ENCODE data around the gene BLCAP.
"Not testable (repeated sequence)": the region's sequence is repeated elsewhere in the genome, so short reads cannot be mapped to it uniquely, and the experiment has no call there.

Gene BLCAP, protein sequence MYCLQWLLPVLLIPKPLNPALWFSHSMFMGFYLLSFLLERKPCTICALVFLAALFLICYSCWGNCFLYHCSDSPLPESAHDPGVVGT

DNA sequence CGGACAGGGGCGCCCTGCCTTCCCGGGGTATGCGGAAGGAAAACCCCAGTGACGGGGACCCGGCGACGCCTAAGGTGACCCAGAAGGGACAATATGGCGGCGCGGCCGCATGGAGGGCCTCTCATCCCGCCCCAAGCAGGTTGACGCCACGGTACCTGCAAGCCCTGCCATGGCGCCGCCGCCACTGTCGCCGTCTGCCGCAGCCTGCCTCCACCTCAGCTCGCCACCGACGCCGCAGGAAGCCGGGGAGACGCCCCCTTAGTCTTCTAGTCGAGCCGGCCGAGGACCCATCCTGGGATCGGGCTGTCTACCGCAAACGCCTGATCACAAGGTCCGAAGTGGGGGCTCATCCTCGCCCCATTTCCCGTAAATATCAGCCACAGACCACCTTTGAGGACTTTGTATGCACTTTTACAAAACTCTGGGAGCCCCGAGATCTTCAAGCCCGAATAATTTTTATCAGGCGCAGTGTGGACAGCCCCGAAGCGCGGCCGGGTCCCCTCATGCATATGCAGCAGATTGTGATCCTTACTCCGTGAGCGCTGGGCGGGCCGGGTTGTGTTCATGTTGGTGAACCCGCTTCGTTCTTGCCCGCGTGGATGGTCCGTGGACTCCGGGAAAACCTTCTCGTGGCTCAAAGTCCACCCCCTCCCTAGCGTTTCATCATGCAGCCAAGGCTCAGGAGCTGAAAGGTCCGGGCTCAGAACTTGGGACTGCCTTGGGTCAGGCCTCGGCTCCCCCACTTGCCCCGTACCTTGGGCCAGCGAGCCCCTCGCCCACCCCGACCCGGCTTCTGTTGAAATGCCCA lies at the start of gene BLCAP:
Gene BLCAP (minus strand): TSS at position 239 of the 808 bp plus-strand sequence. CDS start 8,702 bp downstream, outside the sequence.
- DNase-seq: peak; percentile 71

DNA sequence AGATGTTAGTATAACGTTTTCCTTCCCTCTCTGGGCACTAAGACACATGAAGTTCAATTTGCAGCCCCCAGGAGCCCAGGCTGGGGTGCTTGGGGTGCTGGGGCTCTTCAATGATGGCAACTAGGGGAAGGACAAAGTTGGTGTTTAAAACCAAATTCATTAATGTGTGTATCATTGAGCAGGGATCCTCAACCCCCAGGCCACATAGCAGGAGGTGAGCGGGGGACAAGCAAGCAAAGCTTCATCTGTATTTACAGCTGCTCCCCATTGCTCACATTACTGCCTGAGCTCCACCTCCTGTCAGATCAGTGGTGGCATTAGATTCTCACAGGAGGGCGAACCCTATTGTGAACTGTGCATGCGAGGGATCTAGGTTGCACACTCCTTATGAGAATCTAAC lies 49.8 kb upstream of the BLCAP start:
- DNase-seq: not testable (repeated sequence)

DNA sequence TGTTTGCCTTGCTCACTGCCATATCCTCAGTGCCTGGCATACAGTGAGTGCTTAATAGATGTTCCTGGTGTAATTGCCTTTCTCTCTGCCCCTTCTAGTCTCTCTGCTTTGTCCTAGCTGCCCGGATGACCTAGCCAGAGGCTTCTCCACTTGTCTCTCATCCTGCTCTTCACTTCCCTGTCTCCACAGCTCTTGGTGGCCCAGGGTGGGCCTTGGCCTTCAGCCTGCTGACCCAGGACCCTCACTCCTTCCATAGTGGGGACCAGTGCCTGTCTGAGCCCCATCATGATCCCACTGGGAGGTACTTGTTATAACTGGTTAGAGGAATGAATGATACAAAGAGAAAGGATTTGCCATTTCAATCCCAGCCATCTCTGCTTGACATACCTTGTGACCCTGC lies 49.2 kb upstream of the BLCAP start:
- DNase-seq: no peak

DNA sequence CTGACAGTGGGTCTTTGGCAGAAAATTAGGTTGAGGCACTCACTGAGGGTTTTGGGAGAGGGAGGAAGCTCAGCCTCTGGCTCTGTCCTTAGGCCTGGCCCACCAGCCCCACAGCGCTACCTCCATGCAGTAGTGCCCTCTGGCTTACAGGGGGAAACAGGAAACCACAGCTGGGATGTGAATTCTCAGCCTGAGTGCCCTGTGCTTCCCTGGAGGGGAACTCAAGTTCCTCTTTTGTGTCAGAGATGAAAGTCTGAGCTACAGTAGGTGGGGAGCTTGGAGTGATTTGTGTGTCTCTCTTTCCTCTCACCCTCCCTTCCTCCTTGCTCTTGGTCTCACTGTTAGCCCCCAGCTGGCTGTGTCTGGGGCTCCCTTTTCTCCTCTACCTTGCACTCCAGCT lies 48.2 kb upstream of the BLCAP start:
- no peak for DNase-seq

DNA sequence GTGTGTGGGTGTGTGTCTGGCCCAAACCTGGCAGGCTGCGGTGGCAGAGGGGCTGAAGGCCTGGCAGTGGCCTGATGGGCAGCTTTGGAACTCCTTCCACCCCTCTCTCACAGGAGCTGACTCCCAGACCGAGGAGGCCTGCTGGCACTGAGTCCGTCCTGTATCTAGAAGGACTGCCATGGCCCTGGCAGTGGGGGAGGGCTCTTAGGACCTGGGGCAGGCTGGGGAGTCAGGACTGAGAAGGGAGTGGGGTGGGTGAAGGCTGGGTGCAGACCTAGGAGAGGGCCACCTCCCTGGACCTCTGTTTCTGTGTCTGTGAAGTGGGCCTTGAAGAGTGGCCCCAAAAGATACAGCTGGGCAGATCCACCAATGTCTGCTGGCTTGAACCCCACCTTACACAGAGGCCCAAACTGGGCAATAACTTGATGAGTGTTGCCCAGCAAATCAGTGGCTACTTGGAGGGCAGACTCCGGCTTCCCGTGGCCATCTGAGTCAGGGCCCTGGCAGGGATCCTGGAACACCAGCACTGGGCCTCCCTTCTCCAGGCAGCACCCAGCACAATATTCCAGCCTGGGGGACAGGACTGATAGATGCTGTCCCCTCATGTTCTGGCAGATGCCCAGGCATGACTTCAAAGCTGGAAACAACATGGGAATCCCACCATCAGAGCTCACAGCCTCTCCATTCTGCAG lies 46.7 kb upstream of the BLCAP start:
- no peak for DNase-seq

DNA sequence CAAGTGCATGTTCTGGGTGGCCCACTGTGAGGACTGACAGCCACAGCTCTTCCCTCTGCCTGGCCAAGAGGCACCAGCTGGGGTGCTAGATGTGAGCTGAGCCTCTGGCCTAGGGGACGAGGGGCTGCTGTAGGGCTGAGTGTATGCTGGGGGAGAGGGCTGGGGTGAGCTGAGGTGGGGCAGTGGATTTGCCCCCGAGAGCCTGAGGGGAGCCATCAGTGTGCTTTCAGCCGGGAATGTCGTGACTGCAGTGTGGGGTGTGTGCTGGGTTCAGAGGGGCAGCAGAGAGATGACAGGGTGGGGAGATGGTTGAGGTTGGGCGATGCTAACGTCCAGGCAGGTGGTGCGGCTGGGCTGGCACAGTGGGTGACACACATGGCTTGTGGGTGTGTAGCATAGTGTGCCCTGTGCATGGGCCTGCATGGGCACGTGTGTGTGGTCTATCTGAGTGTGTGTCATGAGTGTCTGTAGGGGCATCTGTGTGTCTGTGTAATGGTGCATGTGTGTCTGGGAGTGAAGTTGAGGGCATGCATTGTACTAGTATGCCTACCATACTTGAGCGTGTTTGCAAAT lies 46.0 kb upstream of the BLCAP start:
- no peak for DNase-seq

DNA sequence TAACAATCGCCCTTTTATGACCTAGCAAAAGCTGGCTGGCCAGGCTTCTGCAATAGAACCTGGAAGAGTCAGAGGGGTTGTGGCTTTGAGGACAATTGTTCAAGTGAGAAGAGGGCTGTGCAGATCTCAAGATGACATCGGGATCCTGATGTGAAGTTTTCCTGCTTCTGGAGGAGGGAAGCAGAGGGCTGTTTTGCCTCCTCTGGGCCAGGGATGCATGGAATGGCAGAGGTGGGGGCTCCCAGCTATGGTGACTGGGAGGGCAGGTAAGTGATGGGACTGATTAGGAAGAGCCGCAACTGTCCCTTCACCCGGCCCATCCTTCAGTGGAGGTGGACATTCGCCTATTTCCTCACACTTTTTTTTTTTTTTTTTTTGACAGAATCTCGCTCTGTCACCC lies 43.4 kb upstream of the BLCAP start:
- no peak for DNase-seq

DNA sequence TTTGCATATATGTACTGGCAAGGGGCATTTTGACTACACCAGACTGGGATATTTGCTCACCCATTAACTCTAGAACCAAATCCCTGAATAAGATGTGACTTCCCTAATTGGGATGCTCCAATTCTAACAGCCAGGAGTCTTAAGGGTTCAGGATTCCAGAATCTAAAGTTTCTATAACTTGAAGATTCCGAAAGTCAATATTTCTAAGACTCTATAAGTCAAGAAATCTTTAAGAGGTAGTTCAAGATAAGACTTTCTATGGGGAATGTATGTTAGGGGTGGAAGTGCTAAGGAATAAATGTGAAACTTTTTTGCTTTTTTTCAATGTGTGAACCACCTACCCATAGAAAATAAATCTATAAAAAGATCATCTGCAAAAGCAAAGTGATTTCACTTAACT lies 42.7 kb upstream of the BLCAP start:
- no peak for DNase-seq

DNA sequence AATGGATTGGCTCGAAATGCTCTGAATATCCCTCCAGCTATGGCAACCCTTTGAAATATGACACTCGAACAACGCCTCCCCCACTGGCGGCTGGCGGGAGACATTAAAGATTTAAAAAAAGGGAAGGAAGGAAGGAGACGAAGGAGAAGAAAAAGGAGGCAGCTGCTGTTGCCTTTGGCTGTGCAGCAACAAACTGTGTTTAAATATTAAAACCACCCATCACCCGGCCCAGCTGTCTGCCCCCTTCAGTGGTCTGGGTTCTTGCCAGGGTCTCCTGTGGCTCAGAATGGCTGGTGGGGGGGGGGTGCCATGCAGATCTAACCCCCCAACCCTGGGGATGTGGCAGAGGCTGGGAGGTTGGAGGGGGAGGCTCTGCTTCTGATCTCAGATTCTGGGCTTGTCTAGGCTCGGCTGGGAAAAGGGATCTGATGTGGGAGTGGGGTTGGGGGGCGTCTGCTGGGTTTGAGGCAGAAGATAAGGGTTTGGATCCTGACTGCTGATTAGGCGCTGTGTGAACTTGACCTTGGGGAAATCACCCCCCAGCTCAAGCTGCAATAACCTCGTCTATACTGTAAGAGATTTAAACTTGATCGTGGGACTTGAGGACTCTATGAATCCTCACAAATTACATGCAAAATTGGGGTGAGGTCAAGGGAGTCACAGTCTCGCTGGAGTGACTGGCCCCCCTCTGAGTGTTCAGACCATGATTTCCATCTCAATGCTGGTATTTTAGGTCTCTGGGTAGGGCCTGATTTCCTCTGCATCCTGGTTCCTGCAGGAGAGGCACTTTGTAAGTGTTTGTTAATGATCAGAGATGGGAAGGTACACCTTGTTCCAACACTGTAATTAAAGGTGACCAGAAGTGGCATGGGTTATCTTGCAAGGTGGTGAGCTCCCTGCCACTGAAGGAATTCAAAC lies 40.3 kb upstream of the BLCAP start:
- peak; percentile 84 for DNase-seq

DNA sequence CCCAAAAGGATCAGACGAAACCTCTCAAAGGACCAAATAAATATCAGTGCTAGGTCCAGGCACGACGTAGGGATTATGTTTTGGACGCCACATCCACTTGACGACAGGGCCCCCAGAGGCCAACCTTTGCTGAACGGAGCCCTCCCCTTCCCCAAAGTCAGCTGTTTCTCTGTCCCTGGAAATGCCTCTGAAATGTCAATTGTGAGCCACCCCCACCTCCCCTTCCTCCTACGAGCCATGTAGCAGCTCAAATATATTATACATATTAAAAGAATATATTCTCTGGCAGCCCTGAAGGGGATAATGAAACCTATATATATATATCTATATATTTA lies 39.6 kb upstream of the BLCAP start:
- no peak for DNase-seq

DNA sequence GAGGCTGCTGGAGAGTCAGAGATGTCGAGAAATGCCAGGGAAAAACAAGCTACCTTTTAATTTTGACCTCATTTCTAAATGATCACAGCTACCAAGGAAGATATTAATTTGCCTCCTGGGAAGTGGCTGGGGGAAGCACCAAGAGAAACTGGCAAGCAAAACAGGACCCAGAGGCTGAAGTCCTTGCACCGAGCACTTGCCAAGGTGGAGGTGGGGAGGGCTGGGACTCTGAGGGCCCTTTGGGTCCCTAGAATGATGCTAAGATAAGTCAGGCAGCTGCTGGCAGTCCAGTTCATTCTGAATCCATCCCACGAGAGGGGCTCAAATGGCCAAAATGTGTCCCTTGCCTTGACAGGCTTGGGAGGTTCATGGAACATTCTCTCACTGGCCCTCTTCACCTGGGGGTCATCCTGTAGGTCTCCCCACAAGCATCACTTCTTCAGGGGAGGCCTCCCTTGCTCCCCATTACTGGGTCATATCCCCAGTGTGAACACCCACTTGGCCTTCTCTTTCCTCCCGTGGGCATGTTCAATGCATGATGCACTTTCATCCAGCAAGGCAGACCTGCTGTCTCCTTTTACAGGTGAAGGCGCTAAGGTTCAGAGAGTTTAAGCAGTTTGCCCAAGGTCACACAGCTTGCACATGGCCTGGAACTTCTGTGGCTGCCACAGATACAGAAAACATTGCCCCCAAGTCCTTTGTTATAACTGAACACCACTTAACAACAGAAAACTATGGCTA lies 39.1 kb upstream of the BLCAP start:
- DNase-seq: no peak

DNA sequence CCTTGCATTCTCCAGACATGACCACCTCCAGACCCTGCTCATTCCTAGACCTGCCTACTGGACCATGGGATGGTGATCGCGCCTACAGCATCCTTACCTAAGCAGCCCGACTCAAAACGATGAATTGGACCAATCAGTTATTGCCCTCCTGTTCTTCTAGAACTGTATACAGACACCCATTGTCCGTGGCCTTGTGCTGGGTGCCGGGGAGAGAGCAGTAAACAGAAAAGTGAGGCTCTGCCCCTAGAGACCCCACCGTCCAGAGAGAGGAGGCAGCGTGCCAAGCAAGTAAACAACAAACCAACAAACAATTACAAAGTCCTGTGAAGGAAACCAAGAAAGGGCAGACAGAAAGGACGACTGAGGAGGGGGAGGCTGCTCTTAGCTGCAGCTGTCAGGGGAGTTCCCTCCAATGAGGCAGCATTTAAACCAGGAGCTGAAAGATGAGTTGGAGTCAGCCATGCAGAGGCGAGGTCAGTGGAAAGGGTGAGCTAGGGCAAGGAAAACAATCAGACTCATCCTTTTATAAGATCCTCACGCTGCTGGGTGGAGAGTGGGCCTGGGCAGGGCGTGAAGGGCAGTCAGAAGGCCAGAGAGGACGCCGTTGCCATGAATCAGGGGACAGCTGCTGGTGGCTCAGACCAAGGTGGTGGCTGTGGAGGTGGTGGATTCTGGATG lies 37.6 kb upstream of the BLCAP start:
- DNase-seq: peak; percentile 24

DNA sequence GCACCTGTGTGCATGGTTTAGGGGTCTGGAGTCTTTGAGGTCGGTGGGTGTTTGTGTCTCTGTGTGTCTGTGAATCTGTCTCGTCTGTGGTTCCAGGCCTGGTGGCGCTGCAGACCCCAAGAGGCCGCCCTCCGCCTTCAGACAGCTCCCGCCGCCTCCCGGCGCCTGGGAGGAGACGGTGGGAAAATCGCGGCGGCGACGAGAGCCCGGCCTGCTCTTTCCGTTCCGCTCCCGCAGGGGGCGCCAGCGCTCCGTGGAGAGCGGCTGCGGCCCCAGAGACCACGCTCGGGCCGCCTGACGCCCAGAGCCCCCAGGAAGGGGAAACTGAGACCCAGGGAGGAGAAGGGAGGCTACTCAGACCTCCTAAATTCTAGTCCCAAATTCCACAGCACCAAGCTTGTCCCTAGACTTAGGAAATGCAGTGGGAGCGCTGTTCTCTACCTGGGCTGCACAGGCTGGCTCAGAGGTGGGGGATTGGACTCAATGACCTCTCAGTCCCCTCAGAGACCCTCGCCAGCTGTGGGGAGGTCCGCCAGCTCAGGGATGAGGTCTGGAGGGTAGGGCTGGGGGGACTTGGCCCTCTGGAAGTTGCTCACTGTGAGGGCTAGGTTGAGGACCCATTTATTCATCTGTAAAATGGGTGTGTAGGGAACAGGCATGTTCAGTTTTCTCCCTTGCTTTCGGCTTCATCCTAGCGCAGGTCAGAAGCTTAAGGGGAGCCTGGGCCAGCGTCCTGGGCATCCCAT lies 36.9 kb upstream of the BLCAP start:
- DNase-seq: peak; percentile 44

DNA sequence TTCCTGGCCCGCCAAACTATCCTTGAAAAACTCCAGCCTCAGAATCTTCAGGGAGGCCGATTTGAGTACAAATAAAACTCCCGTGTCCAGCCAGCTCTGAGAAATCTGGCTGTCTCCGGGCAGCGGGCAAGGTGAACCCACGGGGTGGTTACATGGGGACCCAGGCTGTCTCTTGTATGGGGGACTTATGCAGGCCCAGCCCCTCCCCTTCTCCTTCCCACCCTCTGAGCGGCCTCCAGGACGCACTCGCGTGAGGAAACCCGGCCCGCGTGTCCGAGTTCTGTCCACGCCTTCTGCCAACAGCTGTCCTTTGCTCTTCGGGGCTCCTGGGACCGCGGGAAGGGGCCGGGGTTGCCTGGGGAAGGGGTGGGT lies 36.3 kb upstream of the BLCAP start:
- no peak for DNase-seq

DNA sequence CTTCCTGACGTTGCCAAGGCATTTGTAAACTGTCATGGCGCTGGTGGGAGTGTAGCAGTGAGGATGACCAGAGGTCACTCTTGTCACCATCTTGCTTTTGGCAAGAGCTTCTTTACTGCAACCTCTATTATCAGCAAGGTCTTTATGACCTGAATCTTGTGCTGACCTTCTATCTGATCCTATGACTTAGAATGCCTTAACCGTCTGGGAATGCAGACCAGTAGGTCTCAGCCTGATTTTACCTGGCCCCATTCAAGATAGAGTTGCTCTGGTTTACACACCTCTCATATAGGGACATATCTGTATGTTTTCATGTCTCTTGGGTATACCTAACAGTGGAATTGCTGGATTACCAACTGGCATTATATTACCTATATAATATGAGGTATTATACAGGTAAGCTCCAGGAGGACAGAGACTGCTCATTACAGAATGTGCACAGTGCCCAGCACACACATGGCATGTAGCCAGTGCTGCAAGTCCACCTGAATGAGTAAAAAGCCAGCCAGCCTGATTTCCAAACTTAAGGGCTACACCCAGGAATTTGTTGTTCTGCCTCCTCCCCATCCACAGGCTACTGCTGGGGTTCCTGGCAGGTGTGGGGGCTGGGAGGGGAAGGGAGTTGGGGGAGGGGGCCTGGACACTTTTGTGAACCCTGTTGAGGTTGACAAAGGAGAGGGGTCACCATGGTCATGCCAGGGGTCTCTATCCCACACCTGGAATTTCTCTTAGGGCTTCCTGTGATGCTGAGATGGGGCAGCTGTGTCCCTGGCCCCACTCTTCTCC lies 35.2 kb upstream of the BLCAP start:
- DNase-seq: no peak

DNA sequence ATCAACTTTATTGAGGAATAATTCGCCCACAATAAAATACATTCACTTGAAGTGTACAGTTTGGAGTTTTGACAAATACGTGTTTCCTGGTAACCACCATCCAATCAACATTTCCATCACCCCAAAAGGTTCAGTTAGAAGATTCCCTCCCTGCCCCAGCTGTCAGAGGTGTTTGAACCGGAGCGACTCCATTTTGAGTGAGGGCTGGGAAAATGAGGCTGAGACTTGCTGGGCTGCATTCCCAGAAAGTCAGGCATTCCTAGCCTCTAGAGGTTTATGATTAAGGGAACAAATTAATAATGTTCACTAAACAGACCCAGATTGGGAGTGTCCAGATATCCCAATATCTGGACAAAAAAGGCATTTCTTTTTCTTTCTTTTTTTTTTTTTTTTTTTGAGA lies 33.0 kb upstream of the BLCAP start:
- DNase-seq: no peak

DNA sequence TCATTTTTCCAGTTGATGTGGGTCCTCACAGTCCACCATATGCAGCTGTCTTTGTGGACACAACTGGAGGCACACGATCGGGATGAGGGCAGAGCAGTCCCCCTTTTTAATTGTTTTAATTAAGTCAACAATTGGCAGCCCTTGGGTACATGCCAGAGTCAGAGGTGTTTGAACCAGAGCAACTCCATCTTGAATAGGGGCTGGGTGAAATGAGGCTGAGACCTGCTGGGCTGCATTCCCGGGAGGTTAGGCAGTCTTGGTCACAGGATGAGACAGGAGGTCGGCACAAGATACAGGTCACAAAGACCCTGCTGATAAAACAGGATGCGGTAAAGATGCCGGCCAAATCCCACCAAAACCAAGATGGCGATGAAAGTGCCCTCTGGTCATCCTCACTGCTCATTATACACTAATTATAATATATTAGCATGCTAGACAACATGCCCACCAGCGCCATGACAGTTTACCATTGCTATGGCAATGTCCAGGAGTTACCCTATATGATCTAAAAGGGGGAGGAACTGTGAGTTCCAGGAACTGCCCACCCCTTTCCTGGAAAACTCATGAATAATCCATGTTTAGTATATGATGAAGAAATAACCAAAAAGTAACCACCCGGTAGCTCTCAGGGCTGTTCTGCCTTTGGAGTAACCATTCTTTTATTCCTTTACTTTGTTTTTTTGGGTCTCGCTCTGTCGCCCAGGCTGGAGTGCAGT lies 31.8 kb upstream of the BLCAP start:
- DNase-seq: no peak

DNA sequence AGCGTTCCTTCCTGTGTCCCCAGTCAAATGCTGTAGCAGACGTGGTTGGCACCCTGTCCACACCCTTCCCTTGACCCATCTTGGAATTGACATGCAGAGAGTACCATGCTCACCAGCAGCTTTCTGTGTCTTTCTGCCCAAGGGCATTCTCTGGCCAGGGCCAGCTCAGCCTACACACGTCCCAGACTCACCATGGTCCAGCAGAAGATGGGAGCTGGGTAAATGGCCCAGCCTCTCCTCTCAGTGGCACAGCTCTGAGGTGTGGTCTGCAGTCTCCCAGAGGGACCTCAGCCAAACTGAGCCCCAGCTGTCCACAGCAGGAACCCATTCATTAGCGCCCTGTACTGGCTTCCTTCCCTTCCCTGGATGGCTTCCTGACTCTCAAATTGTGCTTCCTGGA lies 31.1 kb upstream of the BLCAP start:
- no peak for DNase-seq

DNA sequence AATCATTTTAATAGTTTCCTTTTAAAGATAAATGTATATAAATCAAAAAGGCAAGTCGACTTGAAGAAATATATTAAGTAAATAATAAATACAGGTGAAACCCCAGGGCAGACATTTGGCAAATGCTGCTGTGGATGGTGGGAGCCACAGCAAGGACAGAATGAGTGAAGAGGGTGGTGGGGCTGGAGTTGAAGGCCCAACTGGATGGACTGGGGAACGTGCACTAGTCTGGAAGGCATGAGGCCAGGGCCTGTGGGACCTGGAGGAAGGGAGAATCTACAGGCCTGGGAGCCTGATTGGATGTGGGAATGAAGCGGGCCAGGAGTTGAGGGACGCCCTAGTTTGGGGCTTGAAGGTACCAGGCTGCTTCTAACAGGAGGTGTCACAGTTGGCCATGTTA lies 30.6 kb upstream of the BLCAP start:
- no peak for DNase-seq
